ENCODE measurements around the gene CDH22.

CDH22 gene

GRCh38 chr20:46160661-46161060 is 147.6 kb downstream of the CDH22 start:
- TF ChIP-seq, protein P1, sequence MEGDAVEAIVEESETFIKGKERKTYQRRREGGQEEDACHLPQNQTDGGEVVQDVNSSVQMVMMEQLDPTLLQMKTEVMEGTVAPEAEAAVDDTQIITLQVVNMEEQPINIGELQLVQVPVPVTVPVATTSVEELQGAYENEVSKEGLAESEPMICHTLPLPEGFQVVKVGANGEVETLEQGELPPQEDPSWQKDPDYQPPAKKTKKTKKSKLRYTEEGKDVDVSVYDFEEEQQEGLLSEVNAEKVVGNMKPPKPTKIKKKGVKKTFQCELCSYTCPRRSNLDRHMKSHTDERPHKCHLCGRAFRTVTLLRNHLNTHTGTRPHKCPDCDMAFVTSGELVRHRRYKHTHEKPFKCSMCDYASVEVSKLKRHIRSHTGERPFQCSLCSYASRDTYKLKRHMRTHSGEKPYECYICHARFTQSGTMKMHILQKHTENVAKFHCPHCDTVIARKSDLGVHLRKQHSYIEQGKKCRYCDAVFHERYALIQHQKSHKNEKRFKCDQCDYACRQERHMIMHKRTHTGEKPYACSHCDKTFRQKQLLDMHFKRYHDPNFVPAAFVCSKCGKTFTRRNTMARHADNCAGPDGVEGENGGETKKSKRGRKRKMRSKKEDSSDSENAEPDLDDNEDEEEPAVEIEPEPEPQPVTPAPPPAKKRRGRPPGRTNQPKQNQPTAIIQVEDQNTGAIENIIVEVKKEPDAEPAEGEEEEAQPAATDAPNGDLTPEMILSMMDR (IDR thresholded peaks at IDR 0.05; ENCODE audit: control insufficient read depth, insufficient read depth, low read depth, low read length, missing control alignments) = no peak
- DNase-seq (ENCODE audit: low read depth) = no peak
- no peak overlapping the region for H3K4me3 ChIP-seq (ENCODE audit: control insufficient read depth, low read depth, low read length)

- TF ChIP-seq, protein P1 (IDR thresholded peaks at IDR 0.05; ENCODE audit: control insufficient read depth, insufficient read depth, low read depth, low read length, missing control alignments) = no peak
- DNase-seq (ENCODE audit: low read depth) = no peak
- H3K4me3 ChIP-seq (ENCODE audit: control insufficient read depth, low read depth, low read length) = no peak overlapping the region
Observed at GRCh38 chr20:46159101-46159897, 149.0 kb downstream of the CDH22 start.

DNA sequence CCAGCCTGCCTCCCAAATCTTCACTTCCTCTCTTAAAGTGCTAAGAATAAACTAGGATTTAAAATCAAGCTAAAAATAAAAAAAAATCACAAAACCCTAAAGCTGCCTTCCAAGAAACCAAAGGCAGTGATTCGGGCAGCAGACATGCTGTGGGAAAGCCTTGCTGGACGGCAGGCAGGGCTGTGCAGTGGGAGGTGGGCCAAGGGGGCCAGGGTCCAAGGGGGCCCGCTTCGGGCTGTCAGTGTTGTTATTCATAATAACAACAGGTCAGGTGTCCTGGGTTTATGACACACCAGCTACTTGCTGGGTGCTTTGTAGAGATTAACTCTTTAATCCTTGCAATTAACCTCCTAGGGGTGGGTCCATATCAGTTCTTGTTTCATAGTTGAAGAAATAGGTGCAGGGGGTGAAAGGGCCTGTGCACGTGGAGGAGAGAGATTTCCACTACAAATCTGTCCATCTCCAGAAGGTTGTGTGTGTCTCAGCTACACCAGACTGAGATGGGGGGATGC is 149.8 kb downstream of the CDH22 start:
- DNase-seq (ENCODE audit: low read depth) = no peak
- TF ChIP-seq, protein P1 (IDR thresholded peaks at IDR 0.05; ENCODE audit: control insufficient read depth, insufficient read depth, low read depth, low read length, missing control alignments) = no peak
- no peak overlapping the region for H3K4me3 ChIP-seq (ENCODE audit: control insufficient read depth, low read depth, low read length)

GRCh38 chr20:46157625-46158024 is 150.7 kb downstream of the CDH22 start:
- H3K4me3 ChIP-seq (ENCODE audit: control insufficient read depth, low read depth, low read length) = no peak overlapping the region
- DNase-seq (ENCODE audit: low read depth) = no peak
- TF ChIP-seq, protein P1 (IDR thresholded peaks at IDR 0.05; ENCODE audit: control insufficient read depth, insufficient read depth, low read depth, low read length, missing control alignments) = no peak

- no peak for DNase-seq (ENCODE audit: low read depth)
- no peak overlapping the region for H3K4me3 ChIP-seq (ENCODE audit: control insufficient read depth, low read depth, low read length)
- TF ChIP-seq, protein P1 (IDR thresholded peaks at IDR 0.05; ENCODE audit: control insufficient read depth, insufficient read depth, low read depth, low read length, missing control alignments) = no peak
Observed at GRCh38 chr20:46157076-46157592, 151.2 kb downstream of the CDH22 start.

- TF ChIP-seq, protein P1 (IDR thresholded peaks at IDR 0.05; ENCODE audit: control insufficient read depth, insufficient read depth, low read depth, low read length, missing control alignments) = no peak
- no peak for DNase-seq (ENCODE audit: low read depth)
- no peak overlapping the region for H3K4me3 ChIP-seq (ENCODE audit: control insufficient read depth, low read depth, low read length)
Observed at GRCh38 chr20:46156065-46156464, 152.2 kb downstream of the CDH22 start.
